Fibroblast of the conjunctiva (primary cell): ENCODE measurements around the gene GARIN5B.
"Not testable (repeated sequence)": the region's sequence is repeated elsewhere in the genome, so short reads cannot be mapped to it uniquely, and the experiment has no call there.

Source experiments
- DNase-seq: peaks from one replicate; pipeline ENCODE4 v3.0.0-alpha.2; 2010; ENCODE audit warnings: low read depth

Gene GARIN5B

GRCh38 chr19:55362990-55363716 is at the start of gene GARIN5B:
TSS of gene GARIN5B (minus strand) at chr19:55363260. CDS start at chr19:55363066, 194 bp downstream.
- DNase-seq = no peak

GRCh38 chr19:55410168-55410567 is 47.1 kb upstream of the GARIN5B start:
- DNase-seq = no peak

GRCh38 chr19:55409179-55409578 is 46.1 kb upstream of the GARIN5B start:
- not testable (repeated sequence) for DNase-seq

GRCh38 chr19:55408533-55408872 is 45.4 kb upstream of the GARIN5B start:
- no peak for DNase-seq

GRCh38 chr19:55407800-55408532 is 44.9 kb upstream of the GARIN5B start:
- DNase-seq = peak; percentile 99

GRCh38 chr19:55407550-55407799 is 44.4 kb upstream of the GARIN5B start, which contains the start of gene UBE2S:
TSS of gene UBE2S (minus strand) at chr19:55407788. CDS start at chr19:55407589, 199 bp downstream.
- not testable (repeated sequence) for DNase-seq

GRCh38 chr19:55406826-55407549 is 43.9 kb upstream of the GARIN5B start:
- DNase-seq = no peak

GRCh38 chr19:55406091-55406825 is 43.2 kb upstream of the GARIN5B start:
- DNase-seq = no peak

- no peak for DNase-seq
Observed at GRCh38 chr19:55405638-55406037, 42.6 kb upstream of the GARIN5B start.

GRCh38 chr19:55402509-55402908 is 39.4 kb upstream of the GARIN5B start:
- no peak for DNase-seq

GRCh38 chr19:55401390-55401789 is 38.3 kb upstream of the GARIN5B start:
- not testable (repeated sequence) for DNase-seq

- DNase-seq = no peak
Observed at GRCh38 chr19:55400281-55401087, 37.4 kb upstream of the GARIN5B start.

GRCh38 chr19:55398200-55398925 is 35.3 kb upstream of the GARIN5B start:
- DNase-seq = no peak

- no peak for DNase-seq
Observed at GRCh38 chr19:55392820-55393761, 30.0 kb upstream of the GARIN5B start.

GRCh38 chr19:55391702-55392615 is 28.9 kb upstream of the GARIN5B start:
- no peak for DNase-seq

- no peak for DNase-seq
Observed at GRCh38 chr19:55391191-55391670, 28.2 kb upstream of the GARIN5B start.

- DNase-seq = no peak
Observed at GRCh38 chr19:55390461-55390880, 27.4 kb upstream of the GARIN5B start.
